GM19324 (cell line): ENCODE results near the gene PDZD2.
"Not testable (repeated sequence)": the region's sequence is repeated elsewhere in the genome, so short reads cannot be mapped to it uniquely, and the experiment has no call there.

Experiments
- ATAC-seq: cut with Tn5 transposase; IDR thresholded peaks from one replicate; pipeline ENCODE4 v1.9.1; 2021; ENCODE audit warnings: mild to moderate bottlenecking, moderate library complexity; ENCODE audit not compliant: unreplicated experiment, low FRiP score

PDZD2 gene

DNA sequence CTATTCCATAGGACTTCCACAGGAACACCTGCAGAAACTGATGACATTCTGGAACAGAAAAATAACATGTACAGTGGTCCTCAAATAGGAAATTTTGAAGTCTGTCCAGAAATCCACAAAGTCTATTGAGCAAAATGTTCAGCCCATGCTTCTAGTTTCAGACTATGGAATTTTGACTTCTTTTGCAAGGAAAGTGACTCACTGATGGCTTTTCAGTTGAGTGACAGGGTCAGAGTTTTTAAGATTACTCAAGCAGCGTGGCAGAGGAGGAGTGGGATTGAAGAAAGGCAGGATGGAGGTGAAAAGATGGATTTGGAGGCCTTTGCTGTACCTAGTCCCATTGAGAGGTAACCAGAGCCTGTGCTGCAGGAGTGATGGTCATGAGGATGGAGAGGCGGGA is 383.7 kb downstream of the PDZD2 start:
- ATAC-seq = no peak

DNA sequence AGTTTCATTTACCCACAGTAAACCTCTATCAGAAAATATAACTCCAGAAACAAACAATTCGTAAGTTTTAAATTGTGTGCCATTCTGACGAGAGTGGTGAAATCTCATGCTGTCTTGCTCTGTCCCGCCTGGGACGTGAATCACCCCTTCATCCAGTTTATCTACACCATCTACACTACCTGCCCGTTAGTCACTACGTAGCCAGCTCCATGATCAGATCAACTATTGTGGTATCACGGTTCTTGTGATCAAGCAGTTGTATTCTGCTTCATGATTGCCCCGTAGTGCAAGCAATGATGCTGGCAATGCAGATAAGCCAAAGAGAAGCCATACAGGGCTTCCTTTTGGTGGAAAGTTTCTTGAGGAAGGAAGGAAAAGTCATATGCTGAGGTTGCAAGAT is 384.9 kb downstream of the PDZD2 start:
- no peak for ATAC-seq

DNA sequence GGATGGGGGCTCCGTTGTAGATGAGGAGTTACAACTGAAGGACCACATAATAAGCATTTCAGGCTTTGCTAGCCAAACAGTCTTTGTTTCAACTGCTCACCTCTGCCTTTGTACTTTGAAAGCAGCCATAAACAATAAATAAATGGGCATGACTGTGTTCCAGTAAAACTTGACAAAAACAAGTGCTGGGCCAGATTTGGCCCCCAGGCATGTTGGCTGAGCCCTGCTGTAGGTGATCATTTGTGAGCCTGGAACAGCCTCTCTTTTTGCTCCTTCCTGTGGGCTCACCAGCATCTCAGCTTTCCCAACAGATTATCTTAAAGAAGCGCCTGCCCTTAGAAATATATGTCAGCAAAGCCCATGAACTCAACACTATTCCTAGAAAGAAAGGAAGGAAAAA is 385.8 kb downstream of the PDZD2 start:
- ATAC-seq = no peak

DNA sequence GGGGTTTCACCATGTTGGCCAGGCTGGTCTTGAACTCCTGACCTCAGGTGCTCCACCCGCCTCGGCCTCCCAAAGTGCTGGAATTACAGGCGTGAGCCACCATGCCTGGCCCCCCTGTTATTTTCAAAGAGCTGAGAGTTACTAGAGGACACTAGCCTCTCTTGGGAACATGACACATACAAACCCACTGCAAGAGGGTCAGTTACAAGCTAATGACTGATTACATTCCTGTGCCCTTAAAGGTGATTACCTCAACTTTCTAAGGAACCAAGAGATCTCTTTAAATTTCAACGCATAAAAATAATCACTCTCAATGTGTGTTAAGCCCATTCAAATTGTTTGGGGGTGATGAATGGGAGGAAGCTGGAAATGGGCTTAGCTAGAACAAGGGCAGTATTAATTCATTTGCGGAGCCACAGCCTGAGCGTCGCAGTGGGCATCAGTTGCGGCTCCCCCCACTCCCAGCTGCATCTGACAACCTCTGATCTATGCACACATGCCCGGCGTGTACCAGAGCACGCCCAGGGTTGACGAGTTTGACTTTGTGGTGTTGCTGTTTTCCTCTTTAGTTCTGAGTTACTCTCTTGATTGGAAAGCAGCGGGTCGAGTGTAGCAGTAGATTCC is 388.3 kb downstream of the PDZD2 start:
- ATAC-seq = no peak

DNA sequence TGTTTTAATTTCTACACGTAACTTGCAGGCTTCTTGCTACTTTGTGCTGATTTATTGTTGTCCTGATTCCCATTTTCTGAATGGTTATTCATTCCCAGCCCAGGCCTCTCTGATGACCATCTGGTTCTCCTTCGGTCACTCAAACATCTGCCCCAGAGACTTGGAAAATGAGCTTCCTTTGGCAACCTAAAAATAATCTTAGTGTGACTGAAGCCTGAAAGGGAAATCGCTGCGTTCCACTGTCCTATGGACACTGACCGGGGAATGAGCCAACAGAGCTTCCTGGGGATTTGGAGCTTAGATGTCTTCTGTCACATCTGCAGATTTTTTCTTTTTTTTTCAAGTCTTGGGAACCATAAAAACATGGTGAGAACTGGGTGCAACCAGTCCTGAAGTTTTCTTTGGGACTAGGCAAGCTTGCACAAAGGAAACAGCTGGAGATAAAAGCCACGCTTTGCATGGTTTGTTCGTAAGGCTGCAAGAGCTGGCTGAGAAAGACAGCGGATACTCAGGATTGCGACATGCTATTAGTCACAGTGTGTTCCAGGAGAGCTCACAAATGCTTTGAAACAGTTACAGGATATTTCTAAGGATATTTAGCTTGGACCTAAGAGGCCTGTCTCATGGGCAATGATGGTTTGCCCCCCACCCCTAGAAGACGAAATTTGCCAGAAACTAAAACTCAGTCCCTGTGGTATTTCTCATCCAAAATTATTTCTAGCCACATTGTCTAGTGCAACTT is 389.0 kb downstream of the PDZD2 start:
- no peak for ATAC-seq

DNA sequence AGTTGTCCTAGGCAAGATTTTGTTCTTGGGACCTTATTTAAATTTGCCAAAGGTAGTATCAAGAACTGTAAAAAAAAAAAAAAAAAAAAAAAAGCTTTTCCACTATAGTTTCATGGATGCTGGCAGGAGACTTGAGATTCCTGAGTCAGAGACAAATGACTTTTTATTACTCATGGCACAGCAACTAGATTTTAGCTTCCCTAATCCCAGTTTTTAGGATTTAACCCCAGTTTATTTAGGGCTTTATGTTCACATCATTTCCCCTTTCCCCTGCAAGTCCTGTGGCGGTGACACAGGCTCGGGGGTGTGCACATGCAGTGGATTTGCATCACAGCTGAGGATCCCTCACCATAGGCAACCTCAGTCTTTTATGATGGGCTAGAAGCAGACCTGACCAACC is 390.3 kb downstream of the PDZD2 start:
- ATAC-seq = no peak

DNA sequence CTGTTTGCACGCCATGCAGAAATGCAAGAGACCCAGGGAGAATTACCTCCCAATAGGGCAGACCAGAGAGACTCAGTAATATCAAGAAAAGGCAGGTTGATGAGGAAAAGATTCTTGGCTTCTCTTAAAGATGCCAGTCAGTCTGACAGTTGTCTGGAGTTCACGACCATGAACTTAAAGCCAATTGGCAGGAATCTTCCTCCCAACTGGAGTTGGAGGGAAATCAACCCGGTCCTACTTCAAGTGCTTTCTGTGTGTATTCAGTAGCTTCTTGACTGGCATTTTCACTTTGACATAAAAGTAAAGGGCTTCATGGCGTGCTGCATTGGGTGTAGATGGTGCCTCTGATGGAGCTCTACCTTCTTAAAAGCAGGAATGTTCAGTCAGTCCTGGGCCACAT is 390.9 kb downstream of the PDZD2 start:
- no peak for ATAC-seq

DNA sequence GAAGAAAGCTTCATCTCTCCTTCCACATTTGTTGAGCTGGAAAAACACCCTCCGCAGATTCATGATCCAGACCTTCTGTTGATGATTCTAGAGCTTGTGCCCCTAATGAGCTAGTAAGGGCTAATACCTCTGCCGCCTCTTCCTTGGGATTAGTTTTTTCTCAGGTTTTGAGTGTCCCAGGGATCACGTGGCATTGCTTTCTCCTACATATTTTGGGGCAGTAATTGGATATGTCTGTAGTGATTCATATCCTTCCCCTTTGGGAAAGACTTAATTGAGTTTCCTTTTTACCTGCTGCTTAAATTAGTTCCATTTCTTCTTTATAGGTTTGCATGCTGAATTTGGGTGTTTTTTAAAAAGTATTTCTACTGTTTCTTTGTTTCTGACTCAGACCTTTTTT is 391.3 kb downstream of the PDZD2 start:
- no peak for ATAC-seq

DNA sequence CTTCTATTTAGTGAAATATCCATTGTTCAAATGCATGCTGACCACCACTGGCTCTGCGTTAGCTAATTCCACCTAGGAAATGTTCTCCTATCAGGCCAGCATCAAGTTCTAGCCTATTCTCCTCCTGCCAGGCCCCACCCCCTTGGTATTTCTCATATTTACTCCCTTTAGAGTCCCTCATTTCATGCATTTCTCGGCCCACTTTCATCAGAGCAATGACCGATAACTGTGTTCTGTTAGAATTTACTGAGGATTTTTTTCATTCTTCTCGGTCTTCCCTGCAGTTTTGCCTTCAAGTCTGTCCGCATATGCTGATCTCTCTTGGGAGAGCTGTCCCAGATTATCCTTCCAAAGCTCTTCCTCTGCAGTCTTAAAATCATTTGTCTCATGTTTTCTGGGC is 391.8 kb downstream of the PDZD2 start:
- ATAC-seq = no peak

DNA sequence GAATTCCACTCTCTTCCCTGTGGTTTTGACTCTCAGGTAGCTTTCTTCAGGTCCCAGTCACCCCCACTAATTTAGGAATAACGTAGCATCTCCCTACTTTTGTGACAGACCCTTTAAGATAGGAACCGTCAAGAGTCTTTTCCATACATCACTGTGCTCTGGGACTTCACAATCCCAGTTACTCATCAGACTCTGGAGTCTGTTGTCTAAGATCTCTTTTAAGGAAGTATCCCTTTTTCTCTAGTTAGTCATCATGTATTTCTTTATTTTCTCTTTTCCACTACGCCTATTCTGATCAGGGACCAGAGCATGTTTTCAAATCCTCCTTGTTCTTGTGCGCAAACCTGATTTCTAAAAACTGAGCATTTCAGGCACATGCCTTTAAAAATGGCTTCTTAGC is 392.2 kb downstream of the PDZD2 start:
- no peak for ATAC-seq

DNA sequence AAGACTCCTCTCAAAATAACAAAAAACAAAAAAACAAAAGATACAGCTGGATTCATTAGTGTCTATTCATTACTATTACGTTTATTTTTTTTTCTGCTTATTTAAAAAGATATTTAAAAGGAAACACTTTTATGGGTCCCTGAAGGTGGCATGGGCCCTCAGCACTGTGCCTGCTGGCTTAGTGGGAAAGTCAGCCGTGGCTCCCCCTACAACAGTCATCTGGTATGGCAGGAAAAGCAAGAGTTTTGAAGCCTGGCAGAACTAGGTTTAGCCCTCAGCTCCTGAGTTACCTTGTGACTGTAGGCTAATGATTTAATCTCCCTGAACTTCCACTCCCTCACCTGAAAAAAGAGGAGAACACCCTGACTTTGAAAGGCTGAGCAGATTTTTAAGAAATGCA is 399.6 kb downstream of the PDZD2 start:
- no peak for ATAC-seq

DNA sequence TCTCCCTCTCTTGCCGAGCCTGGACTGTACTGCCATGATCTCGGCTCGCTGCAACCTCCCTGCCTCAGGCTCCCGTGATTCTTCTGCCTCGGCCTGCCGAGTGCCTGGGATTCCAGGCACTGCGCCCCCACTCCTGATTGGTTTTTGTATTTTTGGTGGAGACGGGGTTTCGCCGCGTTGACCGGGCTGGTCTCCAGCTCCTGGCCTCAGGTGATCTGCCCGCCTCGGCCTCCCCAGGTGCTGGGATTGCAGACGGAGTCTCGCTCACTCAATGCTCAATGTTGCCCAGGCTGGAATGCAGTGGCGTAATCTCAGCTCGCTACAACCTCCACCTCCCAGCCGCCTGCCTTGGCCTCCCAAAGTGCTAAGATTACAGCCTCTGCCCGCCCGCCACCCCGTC is 400.2 kb downstream of the PDZD2 start:
- ATAC-seq = not testable (repeated sequence)

DNA sequence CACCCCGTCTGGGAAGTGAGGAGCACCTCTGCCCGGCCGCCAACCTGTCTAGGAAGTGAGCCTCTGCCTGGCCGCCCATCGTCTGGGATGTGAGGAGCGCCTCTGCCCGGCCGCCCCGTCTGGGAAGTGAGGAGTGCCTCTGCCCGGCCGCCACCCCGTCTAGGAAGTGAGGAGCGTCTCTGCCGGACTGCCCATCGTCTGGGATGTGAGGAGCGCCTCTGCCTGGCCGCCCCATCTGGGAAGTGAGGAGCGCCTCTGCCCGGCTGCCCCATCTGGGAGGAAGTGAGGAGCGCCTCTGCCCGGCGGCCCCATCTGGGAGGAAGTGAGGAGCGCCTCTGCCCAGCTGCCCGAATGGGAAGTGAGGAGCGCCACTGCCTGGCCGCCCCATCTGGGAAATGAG is 400.7 kb downstream of the PDZD2 start:
- ATAC-seq = not testable (repeated sequence)

DNA sequence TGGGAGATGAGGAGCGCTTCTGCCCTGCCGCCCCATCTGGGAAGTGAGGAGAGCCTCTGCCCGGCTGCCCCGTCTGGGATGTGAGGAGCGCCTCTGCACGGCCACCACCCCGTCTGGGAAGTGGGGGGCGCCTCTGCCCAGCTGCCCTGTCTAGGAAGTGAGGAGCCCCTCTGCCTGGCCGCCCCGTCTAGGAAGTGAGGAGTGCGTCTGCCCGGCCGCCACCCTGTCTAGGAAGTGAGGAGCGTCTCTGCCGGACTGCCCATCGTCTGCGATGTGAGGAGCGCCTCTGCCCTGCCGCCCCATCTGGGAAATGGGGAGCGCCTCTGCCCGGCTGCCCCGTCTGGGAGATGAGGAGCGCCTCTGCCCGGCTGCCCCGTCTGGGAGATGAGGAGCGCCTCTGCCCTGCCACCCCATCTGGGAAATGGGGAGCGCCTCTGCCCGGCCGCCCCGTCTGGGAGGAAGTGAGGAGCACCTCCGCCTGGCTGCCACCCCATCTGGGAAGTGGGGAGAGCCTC is 401.3 kb downstream of the PDZD2 start:
- ATAC-seq = not testable (repeated sequence)

DNA sequence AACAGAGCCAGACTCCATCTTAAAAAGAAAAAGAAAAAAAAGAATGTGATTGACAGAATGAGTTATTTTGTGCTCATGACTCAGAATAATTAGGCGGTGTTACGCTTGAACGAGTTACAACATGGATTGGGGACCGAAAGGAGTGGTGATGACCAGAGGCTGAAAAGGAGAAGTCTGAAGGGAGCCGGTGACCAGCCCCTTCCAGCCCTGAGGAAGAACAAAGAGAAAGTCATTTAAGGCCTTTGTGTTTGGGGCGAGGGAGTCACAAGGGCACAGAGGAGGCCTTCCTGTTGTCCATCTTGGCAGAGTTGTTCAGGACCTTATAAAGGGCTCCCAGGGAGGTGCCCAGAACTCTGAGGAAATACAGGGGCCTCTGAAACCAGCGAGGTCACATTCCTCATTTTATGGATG is 403.6 kb downstream of the PDZD2 start:
- ATAC-seq = no peak

DNA sequence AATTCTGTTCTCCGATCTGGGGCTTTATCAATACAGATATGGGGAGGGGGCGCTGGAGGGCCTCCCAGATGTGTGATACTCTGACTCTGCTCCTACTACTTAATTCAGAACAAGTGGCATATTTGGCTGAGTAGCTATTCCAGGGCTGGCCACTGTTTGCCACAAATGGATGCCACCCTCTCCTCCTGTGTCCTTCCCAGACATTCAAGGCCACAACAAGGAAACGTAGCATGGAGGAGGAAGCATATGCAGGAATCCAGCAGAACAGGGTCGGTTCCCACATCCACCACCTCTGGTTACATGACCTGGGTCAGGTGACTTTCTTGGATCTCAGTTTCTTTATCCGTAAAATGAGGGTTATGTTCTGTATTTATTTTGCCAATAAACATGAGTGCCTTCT is 404.2 kb downstream of the PDZD2 start:
- ATAC-seq = no peak

DNA sequence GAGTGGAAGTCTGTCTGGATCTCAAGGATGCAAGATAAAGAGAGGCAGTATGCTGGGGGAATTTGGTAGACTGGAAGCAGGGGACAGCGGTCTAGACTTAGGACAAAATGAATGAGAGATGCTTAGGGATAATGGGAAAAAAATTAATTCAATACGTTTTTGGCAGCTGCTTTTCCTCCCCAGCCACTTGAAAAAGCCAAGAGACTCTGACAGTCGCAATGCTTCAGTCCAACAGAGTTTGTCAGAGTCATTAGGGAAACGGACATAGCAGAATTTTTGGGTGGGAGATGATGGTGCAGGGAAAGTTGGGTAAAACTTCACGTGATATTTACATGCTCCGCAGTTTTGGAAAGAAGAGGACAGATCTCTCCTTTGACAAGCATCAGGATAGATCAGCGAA is 405.5 kb downstream of the PDZD2 start:
- ATAC-seq = no peak

DNA sequence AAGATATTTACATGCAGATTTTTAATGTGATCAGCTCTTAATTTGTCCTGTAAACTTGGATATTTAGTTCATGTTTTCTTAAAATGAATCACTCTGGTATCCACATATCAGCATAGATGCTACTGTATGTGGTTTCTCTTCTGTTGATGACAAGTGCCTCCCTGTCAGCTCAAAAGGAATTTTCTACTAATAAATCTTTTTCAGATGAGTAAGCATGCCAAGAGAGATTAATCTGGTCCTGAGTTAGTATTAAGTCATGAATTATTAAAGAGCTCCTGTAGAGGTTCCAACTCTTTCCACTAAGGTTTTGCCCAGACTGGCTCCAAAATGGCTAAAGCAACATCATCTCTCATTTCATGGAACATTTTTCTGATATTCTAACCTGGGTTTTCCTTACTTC is 406.0 kb downstream of the PDZD2 start:
- ATAC-seq = no peak

DNA sequence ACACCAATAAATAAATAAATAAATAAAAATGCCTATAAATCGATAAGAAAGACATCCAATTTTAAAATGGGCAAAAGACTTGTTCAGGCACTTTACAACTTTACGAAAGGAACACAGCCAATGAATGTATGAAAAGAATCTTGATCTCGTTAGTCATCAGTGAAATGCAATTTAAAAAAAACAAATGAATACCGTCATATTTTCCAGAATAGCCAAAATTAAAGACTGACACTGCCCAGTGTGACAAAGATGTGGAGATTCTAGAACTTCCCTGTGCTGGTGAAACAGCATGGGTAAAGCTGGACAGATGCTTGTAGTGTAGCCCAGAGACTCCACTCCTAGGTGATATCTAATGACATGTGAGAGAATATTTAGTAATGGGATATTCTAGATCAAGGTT is 408.1 kb downstream of the PDZD2 start:
- no peak for ATAC-seq

DNA sequence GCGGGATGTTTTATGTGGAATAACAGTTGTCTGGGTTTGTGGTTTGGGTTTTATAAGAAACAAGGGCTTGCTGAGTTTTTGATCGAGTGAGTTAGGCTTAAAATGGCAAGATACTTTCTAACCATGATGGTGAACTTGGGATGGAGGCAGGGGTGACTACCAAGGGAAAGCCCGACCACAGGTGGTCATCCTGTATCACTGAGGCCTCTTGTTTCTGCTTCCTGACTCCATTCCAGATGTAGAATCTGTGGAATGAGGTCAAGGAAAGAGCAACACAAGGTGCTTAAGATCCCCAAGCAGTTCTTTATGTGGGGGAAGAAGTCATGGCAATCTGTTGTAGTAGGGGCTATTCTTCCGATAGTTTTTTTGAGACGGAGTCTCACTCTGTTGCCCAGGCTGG is 412.9 kb downstream of the PDZD2 start:
- no peak for ATAC-seq

DNA sequence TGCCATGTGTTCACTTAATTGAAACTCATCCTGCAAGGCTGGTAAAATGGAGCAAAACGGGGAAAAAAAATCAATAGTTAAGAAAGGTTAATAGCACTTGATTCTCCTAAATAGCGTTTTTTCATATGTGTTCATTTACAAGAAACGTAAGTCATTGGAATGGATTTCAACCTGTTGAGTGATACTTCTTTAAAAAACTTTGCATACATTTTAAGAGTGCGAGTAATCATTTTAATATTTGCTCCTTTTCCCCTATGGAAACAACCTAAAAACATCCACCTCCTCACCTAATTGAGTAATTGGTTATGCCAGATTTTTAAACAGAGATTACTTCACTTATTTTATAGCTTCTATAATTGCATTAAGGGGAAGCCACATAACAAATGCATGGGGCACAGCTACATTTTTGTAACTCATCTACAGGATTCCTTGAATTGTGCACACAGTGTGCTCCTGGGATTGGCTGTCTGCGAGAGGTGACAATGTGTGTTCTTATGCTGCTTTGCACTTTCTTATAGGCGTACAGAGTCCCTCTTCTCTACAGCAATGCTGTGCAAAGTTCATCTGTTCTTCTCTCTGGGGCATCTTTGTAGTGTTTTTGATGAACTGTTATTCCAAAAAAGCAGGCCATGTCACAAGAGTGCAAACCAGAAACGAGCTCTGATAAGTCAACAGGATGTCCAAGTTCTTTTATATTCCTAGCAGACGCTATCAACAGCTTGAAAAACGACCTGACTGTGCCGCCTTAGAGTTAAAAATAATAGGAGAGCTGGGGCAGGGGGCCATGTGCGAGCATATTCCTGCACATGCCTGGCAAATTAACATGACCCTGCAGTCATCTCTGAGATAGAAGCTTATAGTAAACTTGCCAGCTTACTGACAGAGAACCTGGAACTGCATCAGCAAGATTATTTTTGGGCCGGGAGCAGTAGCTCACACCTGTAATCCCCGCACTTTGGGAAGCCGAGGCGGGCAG is 417.2 kb downstream of the PDZD2 start:
- ATAC-seq = no peak
